GM19043 (cell line): Measurements from ENCODE around the gene PHC3.

Experiments used
- ATAC-seq: cut with Tn5 transposase; IDR thresholded peaks from one replicate; pipeline ENCODE4 v1.9.1; 2021; ENCODE audit warnings: low read depth; ENCODE audit not compliant: unreplicated experiment

PHC3 gene

DNA sequence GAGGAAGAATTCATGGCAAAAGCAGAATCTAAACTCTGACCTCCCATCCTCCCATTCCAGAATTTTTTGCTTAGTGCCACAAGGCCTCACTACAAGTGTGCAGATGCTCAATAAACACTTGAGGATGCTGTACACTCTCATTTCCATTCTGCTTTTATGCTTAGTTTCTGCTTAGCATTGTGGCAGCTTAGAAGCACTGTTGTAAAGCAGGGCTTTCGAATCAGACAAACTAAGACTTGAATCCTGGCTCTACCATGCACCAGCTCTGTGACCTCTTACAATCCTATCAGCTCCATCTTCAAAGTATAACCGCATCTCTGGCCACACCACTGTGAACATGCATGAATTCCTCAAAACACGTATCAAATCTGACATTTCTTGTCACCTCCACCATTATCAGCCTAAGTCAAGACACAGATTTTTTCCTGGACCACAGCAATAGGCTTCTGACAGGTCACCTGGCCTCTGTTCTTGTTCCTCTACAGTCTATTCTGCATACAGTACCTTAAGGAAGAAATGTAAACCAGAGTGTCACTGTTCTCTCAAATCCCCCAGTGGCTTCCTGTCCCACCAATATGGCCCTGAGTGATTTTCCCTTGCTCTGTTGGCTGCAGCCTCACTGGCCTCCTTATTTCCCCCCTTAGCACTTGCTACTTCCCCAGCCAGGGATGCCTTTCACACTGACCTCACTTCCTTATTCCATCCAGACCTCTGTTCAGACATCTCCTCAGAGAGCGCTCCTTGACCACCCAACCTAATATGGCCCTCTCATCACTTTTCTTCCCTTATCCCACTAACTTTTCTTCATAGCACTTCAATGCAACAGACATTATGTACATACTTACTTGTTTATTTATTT lies 8.1 kb upstream of the PHC3 start:
- ATAC-seq = no peak

DNA sequence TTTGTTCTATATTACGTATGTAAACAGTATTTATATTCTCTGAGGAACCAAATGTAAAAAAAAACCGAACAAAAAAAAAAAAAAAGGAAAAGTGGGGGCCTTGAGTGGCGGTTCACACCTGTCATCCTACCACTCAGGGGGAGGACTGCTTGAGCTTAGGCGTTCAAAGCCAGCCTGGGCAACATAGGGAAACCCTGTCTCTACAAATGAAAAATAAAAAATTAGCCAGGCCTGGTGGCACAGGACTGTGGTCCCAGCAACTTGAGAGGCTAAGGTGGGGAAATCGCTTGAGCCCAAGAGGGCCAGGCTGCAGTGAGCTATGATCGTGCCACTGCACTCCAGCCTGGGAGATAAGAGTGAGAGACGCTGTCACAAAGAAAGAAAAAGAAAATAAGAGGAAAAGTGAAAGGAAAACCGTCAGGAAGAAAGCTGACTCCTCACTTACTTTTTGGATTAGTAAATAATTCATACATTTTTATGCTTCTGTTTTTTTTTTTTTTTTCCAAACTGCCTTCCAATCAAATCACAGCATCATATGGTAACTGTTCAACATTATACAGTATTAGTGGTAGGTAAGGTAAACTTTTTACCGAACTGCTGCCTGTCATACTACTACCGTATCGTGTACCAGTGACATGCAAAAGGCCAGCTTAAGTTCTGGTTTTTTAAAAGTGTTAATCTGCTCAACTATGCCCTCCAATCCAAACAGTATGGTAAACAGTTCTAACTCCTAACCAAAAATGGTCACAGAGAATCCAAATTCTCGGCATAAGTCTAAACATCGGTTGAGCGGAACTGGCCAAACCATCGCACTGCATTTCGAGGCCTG lies 1.2 kb downstream of the PHC3 start:
- ATAC-seq = peak; percentile 15

DNA sequence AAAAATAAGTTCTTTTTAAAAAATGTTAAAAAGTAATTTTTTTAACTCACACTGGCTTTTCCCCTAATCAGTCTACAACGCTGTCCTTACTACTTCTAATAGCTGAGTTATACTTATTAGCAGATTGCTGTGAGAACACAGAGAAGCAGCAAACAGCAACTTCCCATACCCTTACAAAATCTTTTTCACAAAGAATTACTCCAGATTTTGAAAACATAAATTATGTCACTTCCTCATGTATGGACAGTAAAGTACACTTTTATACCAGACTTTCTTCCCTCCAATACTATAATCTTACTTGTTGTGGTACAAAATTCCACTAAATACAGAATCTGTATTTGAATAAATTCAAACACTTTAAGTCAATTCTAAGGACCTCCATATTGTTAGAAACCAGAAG lies 2.1 kb downstream of the PHC3 start:
- no peak for ATAC-seq

DNA sequence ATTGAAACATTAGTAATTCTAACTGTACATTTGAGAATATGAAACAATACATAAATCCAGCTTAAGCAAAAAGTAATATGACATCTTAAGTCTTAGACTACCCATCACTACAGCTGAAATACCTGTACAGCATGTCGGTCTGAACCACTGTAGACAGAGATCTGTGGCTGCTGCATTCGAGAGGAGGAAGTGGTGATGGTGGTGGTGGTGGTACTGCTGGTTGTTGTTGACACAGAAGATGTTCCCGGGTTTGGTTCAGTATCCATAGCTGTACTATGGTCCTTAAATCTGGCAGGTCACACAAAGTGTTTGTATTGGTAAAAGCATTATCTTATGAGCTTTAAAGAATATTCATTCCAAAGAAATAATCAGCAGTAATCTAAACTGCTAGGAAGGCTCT lies 2.9 kb downstream of the PHC3 start:
- peak; percentile 28 for ATAC-seq

DNA sequence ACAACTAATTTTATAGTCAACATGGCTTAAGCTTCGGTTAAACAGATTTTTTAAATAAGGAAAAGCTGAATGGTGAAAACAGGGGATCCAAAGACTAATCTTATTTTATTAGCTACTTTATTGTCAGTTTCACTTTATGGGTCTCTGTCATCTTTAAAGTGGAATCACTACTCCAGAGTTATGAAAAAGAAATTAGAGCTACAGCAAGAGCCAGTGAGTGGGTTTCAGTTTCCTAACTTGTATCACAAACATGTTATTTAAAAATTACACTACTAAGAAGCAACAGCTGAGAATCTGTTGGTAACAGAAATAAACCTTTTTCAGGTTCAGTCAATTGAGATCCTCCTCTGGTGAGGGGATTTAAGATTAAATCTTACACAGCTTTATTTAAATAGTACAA lies 10.0 kb downstream of the PHC3 start:
- peak; percentile 84 for ATAC-seq

DNA sequence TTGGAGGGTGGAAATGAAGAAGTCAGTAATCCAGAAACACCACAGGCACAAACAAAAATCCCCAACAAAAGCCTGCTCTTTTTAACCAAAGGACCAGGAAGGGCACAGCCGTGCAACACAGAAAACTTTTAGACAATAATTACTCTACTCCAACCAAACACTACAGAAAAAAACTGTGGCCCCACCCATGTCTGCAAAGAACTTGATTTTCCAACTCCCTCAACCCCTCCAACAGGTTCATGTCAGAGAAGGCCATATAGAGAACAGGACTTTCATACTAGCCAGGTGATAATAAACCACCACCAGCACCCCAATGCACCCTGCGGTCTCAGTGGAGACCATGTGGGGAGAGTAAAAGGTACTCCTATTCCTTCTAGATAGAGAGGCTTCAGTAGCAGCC lies 16.8 kb downstream of the PHC3 start:
- no peak for ATAC-seq

DNA sequence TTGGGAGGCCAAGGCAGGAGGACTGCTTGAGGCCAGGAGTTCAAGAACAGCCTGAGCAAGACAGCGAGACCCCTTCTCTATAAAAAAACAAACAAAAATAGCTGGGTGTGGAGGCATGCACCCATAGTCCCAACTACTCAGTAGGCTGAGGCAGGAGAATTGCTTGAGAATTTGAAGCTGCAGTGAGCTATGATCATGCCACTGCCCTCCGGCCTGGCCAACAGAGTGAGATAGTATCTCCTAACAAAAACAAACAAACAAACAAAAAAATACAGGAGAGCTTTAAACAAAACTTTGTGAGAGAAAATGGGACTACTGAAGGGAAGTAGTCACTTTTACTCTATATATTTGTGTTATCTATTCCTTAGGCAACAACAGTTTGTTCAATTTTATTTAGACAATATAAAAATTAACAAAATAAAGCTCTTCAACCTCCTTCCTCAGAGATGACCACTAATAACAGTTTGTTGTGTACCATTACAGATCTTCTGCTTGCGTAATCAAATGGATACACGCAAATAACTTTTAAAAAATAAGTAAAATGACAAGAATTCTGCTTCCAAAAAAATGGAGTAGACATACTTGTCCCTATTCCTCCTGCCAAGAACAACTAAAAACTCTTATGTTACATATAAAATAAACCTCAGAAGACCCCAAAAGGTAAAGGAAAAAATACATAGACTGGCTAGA lies 17.4 kb downstream of the PHC3 start:
- ATAC-seq = no peak

DNA sequence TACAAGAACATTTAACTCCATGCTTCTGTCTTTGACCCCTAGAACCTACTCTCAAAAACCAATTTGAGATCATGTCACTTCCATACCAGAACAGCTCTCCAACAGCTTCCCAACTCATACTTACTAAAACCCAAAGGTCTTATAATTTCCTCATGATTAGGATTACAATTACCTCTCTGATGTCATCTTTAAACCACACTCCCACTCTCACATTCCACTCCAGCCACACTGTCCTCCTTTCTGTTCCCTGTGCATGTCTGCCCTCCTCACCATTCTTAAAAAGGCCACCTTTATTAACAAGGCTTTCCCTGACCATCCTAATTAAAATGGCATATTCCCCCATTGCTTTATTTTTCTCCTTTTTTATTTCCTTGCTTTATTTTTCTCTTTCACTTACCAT lies 18.9 kb downstream of the PHC3 start:
- no peak for ATAC-seq

DNA sequence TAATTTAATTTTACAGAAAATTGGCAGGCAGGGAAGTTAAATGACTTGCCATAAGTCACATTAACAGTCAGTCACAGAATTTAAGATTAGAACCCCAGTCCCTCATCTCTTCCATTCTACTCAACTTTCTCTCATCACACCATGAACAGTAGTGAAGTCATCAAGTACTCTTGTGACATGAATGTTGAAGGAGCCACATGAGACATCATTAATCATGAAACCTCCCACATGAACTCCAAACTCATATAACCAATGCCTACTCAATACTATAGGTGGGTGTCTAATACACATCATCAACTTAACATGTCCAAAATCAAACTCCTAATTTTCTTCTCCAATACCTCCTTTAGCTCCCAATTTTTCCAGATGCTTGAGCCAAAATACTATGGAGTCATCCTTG lies 19.5 kb downstream of the PHC3 start:
- no peak for ATAC-seq

DNA sequence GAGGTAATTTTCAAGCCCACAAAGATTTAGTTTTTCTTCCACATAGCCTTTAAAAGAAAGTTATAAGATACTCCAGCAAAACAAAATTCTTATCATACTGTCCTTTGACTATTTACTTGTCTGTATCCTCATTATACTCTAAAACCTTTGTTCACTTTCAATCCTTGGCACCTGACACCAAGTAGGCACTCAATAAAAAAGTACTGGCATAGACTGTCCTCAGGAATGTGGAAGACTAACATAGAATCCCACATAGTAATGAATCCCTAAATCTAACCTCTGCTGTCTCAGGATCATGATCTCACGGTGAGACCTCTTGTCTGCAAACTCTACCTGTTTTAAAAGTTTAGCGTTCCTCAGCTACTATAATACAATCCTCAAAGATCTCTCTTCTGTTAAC lies 21.6 kb downstream of the PHC3 start:
- ATAC-seq = no peak

DNA sequence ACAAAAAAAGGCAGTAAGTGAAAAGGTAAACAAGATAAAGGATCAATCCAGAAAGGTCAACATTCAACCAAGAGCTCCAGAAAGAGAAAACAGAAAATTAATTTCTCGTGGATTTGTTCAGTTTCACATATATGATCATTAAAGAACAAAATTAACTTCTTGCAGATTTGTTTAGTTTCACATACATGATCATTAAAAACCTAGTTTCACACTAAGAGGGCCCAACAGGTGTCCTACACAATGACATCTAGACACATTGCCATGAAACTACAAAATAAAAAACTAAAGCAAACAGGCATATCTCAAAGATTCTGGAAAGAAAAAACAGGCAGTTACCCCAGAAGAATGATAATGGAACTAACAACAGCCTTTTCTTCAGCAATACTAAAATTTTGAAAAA lies 22.1 kb downstream of the PHC3 start:
- no peak for ATAC-seq

DNA sequence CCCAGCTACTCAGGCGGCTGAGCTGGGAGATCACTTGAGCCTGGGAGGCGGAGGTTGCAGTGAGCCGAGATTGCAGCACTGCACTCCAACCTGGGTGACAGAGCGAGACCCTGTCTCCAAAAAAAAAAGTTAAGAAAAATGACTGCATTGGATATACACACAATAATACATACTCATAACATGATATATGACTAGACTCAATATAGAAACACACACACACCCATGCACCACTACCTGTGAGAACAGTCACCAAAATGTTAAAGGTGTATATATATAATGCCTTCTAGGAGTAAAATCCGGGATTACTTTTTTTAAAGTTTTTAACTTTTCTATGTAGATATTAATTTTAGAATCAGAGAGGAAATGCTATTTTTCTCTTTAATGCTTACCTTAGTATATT lies 25.9 kb downstream of the PHC3 start:
- no peak for ATAC-seq

DNA sequence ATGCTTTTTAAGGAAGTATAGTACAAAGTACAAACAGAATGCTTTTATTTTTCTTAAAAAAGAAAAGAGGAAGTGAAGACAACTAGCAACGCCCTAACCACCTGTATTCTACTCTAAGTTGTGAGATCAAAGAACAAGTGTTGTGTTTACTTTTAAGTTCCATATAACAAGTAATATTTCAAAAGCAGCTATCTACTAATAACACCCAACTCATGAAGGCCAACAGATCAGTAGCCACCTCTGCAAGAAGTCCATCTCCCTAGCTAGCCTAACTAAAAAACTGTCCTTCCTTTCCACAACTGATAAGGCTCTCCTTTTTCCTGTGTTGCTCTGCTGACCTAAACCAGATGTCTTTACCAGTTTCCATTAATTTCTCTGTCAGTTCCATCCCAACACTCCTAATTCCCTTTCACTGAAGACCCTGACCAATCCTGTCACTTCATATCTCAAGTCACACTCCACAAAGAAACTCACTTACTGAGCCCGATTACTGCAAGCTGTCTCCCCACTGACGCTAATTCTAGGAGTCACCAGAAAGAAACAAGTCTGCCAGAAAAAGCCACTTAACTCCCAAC lies 26.9 kb downstream of the PHC3 start:
- peak; percentile 94 for ATAC-seq

DNA sequence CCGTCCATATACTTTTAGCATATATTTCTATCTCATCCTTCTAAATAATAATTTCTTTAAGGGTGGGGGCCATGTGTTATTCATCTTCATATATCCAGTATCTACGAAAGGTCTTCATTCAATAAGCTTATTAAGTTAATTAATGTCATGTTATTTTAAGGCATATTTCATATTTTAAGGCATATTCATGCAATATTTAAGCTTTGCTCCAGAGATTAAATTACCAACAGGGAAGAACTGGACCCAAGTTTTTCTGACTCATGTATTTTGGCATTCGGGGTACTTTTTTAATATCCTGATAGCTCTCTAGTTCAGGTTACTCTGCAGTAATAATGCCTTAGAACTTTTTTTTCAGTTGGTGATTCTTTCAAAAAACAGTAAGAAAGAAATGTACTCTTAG lies 27.4 kb downstream of the PHC3 start:
- ATAC-seq = peak; percentile 18

DNA sequence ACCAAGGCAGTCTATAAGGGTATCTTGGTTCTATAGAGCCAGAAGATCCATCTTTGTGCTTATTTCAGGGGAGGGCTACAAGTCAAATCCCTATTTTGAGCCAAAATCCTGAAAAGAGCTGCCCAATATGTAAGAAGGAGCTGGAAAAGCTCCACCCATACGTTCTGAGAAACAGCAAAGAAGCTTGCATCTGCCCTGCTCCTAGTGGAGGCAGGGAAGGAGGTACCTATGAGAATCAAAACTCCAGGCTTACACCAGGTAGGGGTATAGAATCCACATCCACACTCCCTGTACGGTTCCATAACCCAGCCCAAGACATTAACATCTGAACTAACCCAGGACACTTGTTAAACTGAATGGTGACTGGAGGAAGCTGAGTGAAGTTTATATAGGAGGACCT lies 30.0 kb downstream of the PHC3 start:
- no peak for ATAC-seq

DNA sequence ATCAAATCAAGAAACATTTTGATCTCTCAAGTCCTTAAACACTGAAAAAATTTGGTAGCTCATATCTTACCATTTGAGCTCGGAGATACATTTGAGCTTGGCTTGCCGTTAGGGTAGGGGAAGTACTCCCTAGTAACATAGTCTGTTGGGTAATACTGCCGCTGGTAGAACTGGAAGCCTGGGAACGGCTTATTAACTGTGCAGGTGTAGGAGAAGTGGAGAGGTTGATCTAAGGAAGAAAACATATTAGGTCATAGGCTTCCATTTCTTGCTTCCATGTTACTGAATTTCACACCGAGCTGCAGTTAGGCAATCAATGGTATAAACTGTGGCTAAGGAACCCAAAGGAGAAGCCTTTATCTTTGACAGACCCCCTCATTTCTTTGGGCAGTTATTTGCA lies 32.5 kb downstream of the PHC3 start:
- ATAC-seq = no peak

DNA sequence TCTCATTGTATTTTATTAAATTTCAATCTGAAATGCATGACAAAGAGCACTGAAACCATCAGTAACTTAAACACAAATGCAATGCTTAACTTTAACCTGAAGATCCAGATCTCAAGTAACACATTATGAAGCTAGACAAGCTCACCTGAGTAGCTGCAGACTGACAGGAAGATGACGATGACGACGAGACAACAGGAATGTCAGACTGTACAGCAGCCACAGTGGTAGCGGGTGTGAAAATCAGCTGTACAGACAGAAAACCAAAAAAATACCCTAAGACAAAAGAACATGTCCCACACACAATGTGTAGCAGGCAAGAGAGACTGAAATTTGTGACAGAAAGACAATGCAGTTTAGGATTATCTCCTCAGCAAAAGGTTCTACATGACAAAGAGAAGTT lies 36.3 kb downstream of the PHC3 start:
- ATAC-seq = no peak

DNA sequence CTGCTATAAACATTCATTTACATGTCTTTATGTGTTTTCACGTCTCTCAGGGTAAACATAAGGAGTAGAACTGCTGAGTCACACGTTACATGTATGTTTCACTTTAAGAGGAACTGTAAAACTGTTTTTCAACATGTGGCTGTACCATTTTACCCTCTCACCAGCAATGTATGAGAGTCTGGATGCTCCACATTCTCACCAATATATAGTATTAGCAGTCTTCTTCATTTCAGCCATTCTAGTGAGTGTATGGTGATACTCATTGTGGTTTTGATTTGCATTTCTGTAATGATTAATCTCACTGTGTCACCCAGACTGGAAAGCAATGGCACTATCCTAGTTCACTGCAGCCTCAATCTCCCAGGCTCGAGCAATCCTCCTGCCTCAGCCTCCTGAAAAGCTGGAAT lies 37.1 kb downstream of the PHC3 start:
- ATAC-seq = peak; percentile 99

DNA sequence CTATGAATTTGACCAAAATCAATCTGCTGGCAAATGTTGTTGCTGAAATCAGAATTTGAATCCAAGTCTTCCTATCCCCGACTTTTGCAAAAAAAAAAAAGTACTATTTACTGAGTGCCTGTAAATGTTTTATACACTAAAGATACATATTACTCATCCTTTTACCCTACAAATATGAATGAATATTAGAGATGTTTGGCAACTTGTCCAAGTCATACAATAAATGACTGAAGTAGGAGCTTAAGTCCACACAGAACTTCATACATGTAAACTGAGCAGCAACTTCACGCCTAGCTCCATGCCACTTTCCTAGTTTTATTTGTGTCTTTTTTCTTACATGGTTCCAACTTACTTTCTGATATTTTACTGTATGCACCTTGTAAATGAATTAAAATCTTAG lies 39.2 kb downstream of the PHC3 start:
- ATAC-seq = no peak

DNA sequence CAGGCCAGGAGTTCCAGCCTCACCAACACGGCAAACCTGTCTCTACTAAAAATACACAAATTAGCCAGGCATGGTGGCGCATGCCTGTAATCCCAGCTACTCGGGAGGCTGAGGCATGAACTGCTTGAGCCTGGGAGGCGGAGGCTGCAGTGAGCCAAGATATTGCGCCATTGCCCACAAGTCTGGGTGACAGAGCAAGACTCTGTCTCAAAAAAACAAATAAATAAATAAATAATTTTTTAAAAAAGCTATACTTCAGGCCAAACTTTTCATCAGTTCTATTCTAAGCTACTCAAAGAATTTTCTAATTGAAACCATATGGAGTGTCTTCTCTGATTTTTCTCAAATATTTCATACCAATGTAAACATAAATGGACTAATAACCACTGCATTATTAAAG lies 43.5 kb downstream of the PHC3 start:
- no peak for ATAC-seq

DNA sequence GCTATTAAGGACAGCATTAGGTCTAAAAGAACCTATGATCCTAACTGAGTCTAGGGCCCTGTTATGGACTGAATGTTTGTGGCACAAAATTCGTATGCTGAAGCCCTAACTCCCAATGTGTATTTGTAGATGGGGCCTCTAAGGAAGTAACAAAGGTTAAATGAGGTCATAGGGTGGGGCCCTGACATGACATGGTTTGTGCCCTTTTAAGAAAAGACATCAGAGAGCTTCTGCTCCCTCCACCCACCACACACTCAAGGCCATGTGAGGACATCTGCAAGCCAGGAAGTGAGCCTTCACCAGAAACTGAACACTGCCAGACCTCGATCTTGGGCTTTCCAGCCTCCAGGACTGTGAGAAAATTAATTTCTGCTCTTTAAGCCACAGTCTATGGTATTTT lies 49.2 kb downstream of the PHC3 start:
- ATAC-seq = no peak
